Neuron (in vitro differentiated cells): ENCODE data around the gene TLCD2.
"Not testable (repeated sequence)": the region's sequence is repeated elsewhere in the genome, so short reads cannot be mapped to it uniquely, and the experiment has no call there.

Experiments
- H2AFZ ChIP-seq: one replicate; pipeline ENCODE4 v1.6.1; 2013; ENCODE audit warnings: low read depth, mild to moderate bottlenecking, inconsistent platforms, low read length, moderate library complexity
- H3K27me3 ChIP-seq: one replicate; pipeline ENCODE4 v1.6.1; 2013; ENCODE audit warnings: low read length; ENCODE audit not compliant: insufficient read depth
- H3K36me3 ChIP-seq: one replicate; pipeline ENCODE4 v1.6.1; 2013; ENCODE audit warnings: low read length; ENCODE audit not compliant: insufficient read depth
- H3K4me1 ChIP-seq: one replicate; pipeline ENCODE4 v1.6.1; 2013; ENCODE audit warnings: low read length; ENCODE audit not compliant: insufficient read depth
- H3K4me3 ChIP-seq: 2 replicates; pipeline ENCODE4 v1.5.1; 2013; ENCODE audit warnings: mild to moderate bottlenecking, low read length, moderate library complexity
- H3K9me3 ChIP-seq: one replicate; pipeline ENCODE4 v1.6.1; 2013; ENCODE audit warnings: low read length

The TLCD2 gene

GRCh38 chr17:1708791-1709346 lies 1.3 kb downstream of the TLCD2 start:
- not testable (repeated sequence) for H2AFZ ChIP-seq, H3K4me1 ChIP-seq, H3K36me3 ChIP-seq, H3K27me3 ChIP-seq, H3K4me3 ChIP-seq, H3K9me3 ChIP-seq

GRCh38 chr17:1707107-1707506 lies 3.1 kb downstream of the TLCD2 start:
- Histone ChIP-seq H3K4me3 (no peak overlapping the region), H3K27me3 (no peaks in the 10 kb centered on the region), H2AFZ (no peak overlapping the region), H3K9me3 (no peaks in the 10 kb centered on the region), H3K4me1 (no peaks in the 10 kb centered on the region), H3K36me3 (no peaks in the 10 kb centered on the region)

- no peak overlapping the region for H2AFZ ChIP-seq
- H3K27me3 ChIP-seq: no peaks in the 10 kb centered on the region
- H3K9me3 ChIP-seq: no peaks in the 10 kb centered on the region
- no peaks in the 10 kb centered on the region for H3K36me3 ChIP-seq
- no peak overlapping the region for H3K4me3 ChIP-seq
- no peaks in the 10 kb centered on the region for H3K4me1 ChIP-seq
These were observed 5.2 kb downstream of the TLCD2 start for GRCh38 chr17:1705004-1705403.

GRCh38 chr17:1703063-1703462 lies 7.1 kb downstream of the TLCD2 start:
- Histone ChIP-seq H3K36me3 (no peaks in the 10 kb centered on the region), H3K27me3 (no peaks in the 10 kb centered on the region), H3K9me3 (no peaks in the 10 kb centered on the region), H3K4me3 (no peak overlapping the region), H3K4me1 (no peaks in the 10 kb centered on the region), H2AFZ (no peak overlapping the region)

- H3K9me3 ChIP-seq, H3K4me1 ChIP-seq, H2AFZ ChIP-seq, H3K36me3 ChIP-seq, H3K4me3 ChIP-seq, H3K27me3 ChIP-seq: not testable (repeated sequence)
These were observed 10.3 kb downstream of the TLCD2 start for GRCh38 chr17:1699891-1700290.

- peaks cover 2% of the 10 kb centered on the region for H3K9me3 ChIP-seq
- H3K4me3 ChIP-seq: no peak overlapping the region
- no peaks in the 10 kb centered on the region for H3K36me3 ChIP-seq
- H2AFZ ChIP-seq: no peak overlapping the region
- H3K27me3 ChIP-seq: no peaks in the 10 kb centered on the region
- no peaks in the 10 kb centered on the region for H3K4me1 ChIP-seq
These were observed 12.5 kb downstream of the TLCD2 start for GRCh38 chr17:1697681-1698080.

GRCh38 chr17:1695365-1695764 lies 14.8 kb downstream of the TLCD2 start:
- peaks cover 2% of the 10 kb centered on the region for H3K9me3 ChIP-seq
- no peaks in the 10 kb centered on the region for H3K36me3 ChIP-seq
- H3K4me3 ChIP-seq: no peak overlapping the region
- no peak overlapping the region for H2AFZ ChIP-seq
- H3K27me3 ChIP-seq: no peaks in the 10 kb centered on the region
- H3K4me1 ChIP-seq: no peaks in the 10 kb centered on the region

GRCh38 chr17:1693339-1693738 lies 16.8 kb downstream of the TLCD2 start:
- H3K4me3 ChIP-seq: no peak overlapping the region
- peaks cover 2% of the 10 kb centered on the region for H3K9me3 ChIP-seq
- H2AFZ ChIP-seq: no peak overlapping the region
- H3K4me1 ChIP-seq: no peaks in the 10 kb centered on the region
- H3K36me3 ChIP-seq: no peaks in the 10 kb centered on the region
- H3K27me3 ChIP-seq: no peaks in the 10 kb centered on the region

- Histone ChIP-seq H2AFZ (no peak overlapping the region), H3K36me3 (no peaks in the 10 kb centered on the region), H3K4me3 (no peak overlapping the region), H3K27me3 (no peaks in the 10 kb centered on the region), H3K4me1 (no peaks in the 10 kb centered on the region), H3K9me3 (peaks cover 2% of the 10 kb centered on the region)
These were observed 19.5 kb downstream of the TLCD2 start for GRCh38 chr17:1690544-1691221.

- not testable (repeated sequence) for H3K4me3 ChIP-seq, H3K36me3 ChIP-seq, H2AFZ ChIP-seq, H3K9me3 ChIP-seq, H3K4me1 ChIP-seq, H3K27me3 ChIP-seq
These were observed 21.8 kb downstream of the TLCD2 start for GRCh38 chr17:1688405-1688804.

- no peak overlapping the region for H3K4me3 ChIP-seq
- H3K9me3 ChIP-seq: no peaks in the 10 kb centered on the region
- no peaks in the 10 kb centered on the region for H3K27me3 ChIP-seq
- H3K4me1 ChIP-seq: peaks cover 10% of the 10 kb centered on the region
- peaks cover 24% of the 10 kb centered on the region for H3K36me3 ChIP-seq
- H2AFZ ChIP-seq: no peak overlapping the region
These were observed 24.1 kb downstream of the TLCD2 start for GRCh38 chr17:1686086-1686485.

GRCh38 chr17:1684378-1685189 lies 25.6 kb downstream of the TLCD2 start, which contains the start of gene PRPF8:
Gene PRPF8 (minus strand): TSS chr17:1684867. CDS start chr17:1684571, 296 bp downstream.
- Histone ChIP-seq H2AFZ (peak within 1 kb of the TSS; percentile 58), H3K27me3 (no peaks in the 10 kb centered on the region), H3K4me3 (peak within 1 kb of the TSS; percentile 96), H3K9me3 (no peaks in the 10 kb centered on the region), H3K4me1 (peaks cover 10% of the 10 kb centered on the region), H3K36me3 (peaks cover 39% of the 10 kb centered on the region)

GRCh38 chr17:1683459-1683858 lies 26.7 kb downstream of the TLCD2 start:
- Histone ChIP-seq H3K27me3 (no peaks in the 10 kb centered on the region), H3K4me3 (peak overlapping the region; percentile 96), H2AFZ (no peak overlapping the region), H3K36me3 (peaks cover 50% of the 10 kb centered on the region), H3K4me1 (peaks cover 10% of the 10 kb centered on the region), H3K9me3 (no peaks in the 10 kb centered on the region)
